ENCODE results near the gene SAMD8. TPM values are rescaled to one million over a fixed set of nuclear protein-coding genes. Genes with fewer than 3 reads are reported as not detected.
A peak's percentile ranks its signal among the peaks of the same experiment; 100 is the strongest.
"Not testable (repeated sequence)": the region's sequence is repeated elsewhere in the genome, so short reads cannot be mapped to it uniquely, and the experiment has no call there.

Gene SAMD8
- total RNA-seq, 1 donor from 2014 or later: 35.4 TPM

- Histone ChIP-seq H3K9ac (ENCODE audit: low read length) (no peak overlapping the region), H3K4me1 (ENCODE audit: insufficient read depth, low read length) (peaks cover 11% of the 10 kb centered on the region), H3K4me2 (ENCODE audit: low read length) (no peak overlapping the region), H2AFZ (ENCODE audit: low read depth, low read length) (no peak overlapping the region), H4K20me1 (ENCODE audit: insufficient read depth, low read length) (no peaks in the 10 kb centered on the region), H3K9me3 (ENCODE audit: insufficient read depth, low read depth, low read length) (no peaks in the 10 kb centered on the region), H3K79me2 (ENCODE audit: insufficient read depth, low read length) (no peaks in the 10 kb centered on the region), H3K27ac (ENCODE audit: low read depth, low read length) (no peak overlapping the region), H3K27me3 (ENCODE audit: insufficient read depth, low read length) (no peaks in the 10 kb centered on the region), H3K36me3 (ENCODE audit: insufficient read depth, low read length) (no peaks in the 10 kb centered on the region), H3K4me3 (ENCODE audit: insufficient read depth, low read depth, low read length) (no peak overlapping the region)
- no peak for FAIRE-seq
- H3K27me3 Mint-ChIP-seq (ENCODE audit: low read depth, unreplicated experiment): no peaks in the 10 kb centered on the region
- H3K4me3 Mint-ChIP-seq (ENCODE audit: unreplicated experiment): no peak overlapping the region
- TF ChIP-seq EZH2 (IDR thresholded peaks at IDR 0.05; ENCODE audit: insufficient read depth, low read length): no peak
- no peak for TF ChIP-seq CTCF (IDR thresholded peaks at IDR 0.05; ENCODE audit: insufficient read depth, low read depth, low read length)
- peaks cover 8% of the 10 kb centered on the region for H3K36me3 Mint-ChIP-seq (ENCODE audit: low read depth, unreplicated experiment)
- peaks cover 19% of the 10 kb centered on the region for H3K4me1 Mint-ChIP-seq (ENCODE audit: low read depth, unreplicated experiment)
- no peaks in the 10 kb centered on the region for H3K9me3 Mint-ChIP-seq (ENCODE audit: unreplicated experiment)
- H3K27ac Mint-ChIP-seq (ENCODE audit: unreplicated experiment): no peak overlapping the region
- DNase-seq (ENCODE audit: low read depth): no peak
These were observed 92.3 kb downstream of the SAMD8 start for GRCh38 chr10:75203724-75204123.

- no peak overlapping the region for H3K4me2 ChIP-seq (ENCODE audit: low read length)
- H3K9me3 ChIP-seq (ENCODE audit: insufficient read depth, low read depth, low read length): no peaks in the 10 kb centered on the region
- H3K4me3 Mint-ChIP-seq (ENCODE audit: unreplicated experiment): no peak overlapping the region
- H3K27me3 ChIP-seq (ENCODE audit: insufficient read depth, low read length): no peaks in the 10 kb centered on the region
- H3K27ac Mint-ChIP-seq (ENCODE audit: unreplicated experiment): no peak overlapping the region
- peaks cover 5% of the 10 kb centered on the region for H3K79me2 ChIP-seq (ENCODE audit: insufficient read depth, low read length)
- no peak overlapping the region for H3K27ac ChIP-seq (ENCODE audit: low read depth, low read length)
- no peaks in the 10 kb centered on the region for H3K9me3 Mint-ChIP-seq (ENCODE audit: unreplicated experiment)
- H3K4me1 Mint-ChIP-seq (ENCODE audit: low read depth, unreplicated experiment): peaks cover 24% of the 10 kb centered on the region
- H2AFZ ChIP-seq (ENCODE audit: low read depth, low read length): no peak overlapping the region
- H4K20me1 ChIP-seq (ENCODE audit: insufficient read depth, low read length): no peaks in the 10 kb centered on the region
- H3K27me3 Mint-ChIP-seq (ENCODE audit: low read depth, unreplicated experiment): no peaks in the 10 kb centered on the region
- no peaks in the 10 kb centered on the region for H3K36me3 ChIP-seq (ENCODE audit: insufficient read depth, low read length)
- FAIRE-seq (no peak), DNase-seq (ENCODE audit: low read depth) (no peak)
- no peak overlapping the region for H3K4me3 ChIP-seq (ENCODE audit: insufficient read depth, low read depth, low read length)
- TF ChIP-seq CTCF (IDR thresholded peaks at IDR 0.05; ENCODE audit: insufficient read depth, low read depth, low read length) (no peak), EZH2 (IDR thresholded peaks at IDR 0.05; ENCODE audit: insufficient read depth, low read length) (no peak)
- H3K36me3 Mint-ChIP-seq (ENCODE audit: low read depth, unreplicated experiment): peaks cover 8% of the 10 kb centered on the region
- H3K4me1 ChIP-seq (ENCODE audit: insufficient read depth, low read length): peaks cover 17% of the 10 kb centered on the region
- no peak overlapping the region for H3K9ac ChIP-seq (ENCODE audit: low read length)
These were observed 94.5 kb downstream of the SAMD8 start for GRCh38 chr10:75205908-75206307.

GRCh38 chr10:75206638-75207037 is 95.2 kb downstream of the SAMD8 start:
- not testable (repeated sequence) for H3K27me3 ChIP-seq (ENCODE audit: insufficient read depth, low read length); H3K36me3 ChIP-seq (ENCODE audit: insufficient read depth, low read length); H3K4me2 ChIP-seq (ENCODE audit: low read length); FAIRE-seq; H3K9me3 Mint-ChIP-seq (ENCODE audit: unreplicated experiment); H3K27ac ChIP-seq (ENCODE audit: low read depth, low read length); DNase-seq (ENCODE audit: low read depth); H3K4me3 ChIP-seq (ENCODE audit: insufficient read depth, low read depth, low read length); H3K27me3 Mint-ChIP-seq (ENCODE audit: low read depth, unreplicated experiment); H3K4me3 Mint-ChIP-seq (ENCODE audit: unreplicated experiment); H2AFZ ChIP-seq (ENCODE audit: low read depth, low read length); H4K20me1 ChIP-seq (ENCODE audit: insufficient read depth, low read length); H3K9ac ChIP-seq (ENCODE audit: low read length); H3K9me3 ChIP-seq (ENCODE audit: insufficient read depth, low read depth, low read length)
- H3K36me3 Mint-ChIP-seq (ENCODE audit: low read depth, unreplicated experiment): peaks cover 12% of the 10 kb centered on the region
- peak overlapping the region; percentile 23 for H3K27ac Mint-ChIP-seq (ENCODE audit: unreplicated experiment)
- H3K79me2 ChIP-seq (ENCODE audit: insufficient read depth, low read length): peaks cover 13% of the 10 kb centered on the region
- peaks cover 18% of the 10 kb centered on the region for H3K4me1 ChIP-seq (ENCODE audit: insufficient read depth, low read length)
- H3K4me1 Mint-ChIP-seq (ENCODE audit: low read depth, unreplicated experiment): peaks cover 24% of the 10 kb centered on the region

Data from astrocyte (in vitro differentiated cells and primary cell).